Hepatocyte (in vitro differentiated cells): ENCODE data around the gene DOCK1. TPM values are rescaled to one million over a fixed set of nuclear protein-coding genes. Genes with fewer than 3 reads are reported as not detected.

Experiments used
- DNase-seq: peaks from one replicate; pipeline ENCODE4 v3.0.0-alpha.2; 2016; ENCODE audit warnings: low spot score
- H2AFZ ChIP-seq: fragments of 200-600 bp; sonication (generic); 2 replicates; pipeline ENCODE4 v1.6.0; 2016; ENCODE audit warnings: antibody characterized with exemption, mild to moderate bottlenecking
- H3K27ac ChIP-seq: fragments of 200-600 bp; sonication (generic); 2 replicates; pipeline ENCODE4 v1.5.1; 2016; ENCODE audit warnings: mild to moderate bottlenecking
- H3K27me3 ChIP-seq: fragments of 200-600 bp; sonication (generic); 2 replicates; pipeline ENCODE4 v1.6.1; 2016
- H3K36me3 ChIP-seq: fragments of 200-600 bp; sonication (generic); replicated peaks from 2 replicates; pipeline ENCODE4 v1.5.1; 2016; ENCODE audit warnings: low read depth; ENCODE audit not compliant: insufficient read depth
- H3K4me1 ChIP-seq: fragments of 200-600 bp; sonication (generic); 2 replicates; pipeline ENCODE4 v1.5.1; 2016; ENCODE audit warnings: mild to moderate bottlenecking, moderate library complexity; ENCODE audit not compliant: insufficient read depth
- H3K4me2 ChIP-seq: fragments of 200-600 bp; sonication (generic); 2 replicates; pipeline ENCODE4 v1.6.0; 2016
- H3K4me3 ChIP-seq: fragments of 200-600 bp; sonication (generic); 2 replicates; pipeline ENCODE4 v1.5.1; 2016; ENCODE audit warnings: mild to moderate bottlenecking
- H3K79me2 ChIP-seq: fragments of 200-600 bp; sonication (generic); 2 replicates; pipeline ENCODE4 v1.6.0; 2017; ENCODE audit warnings: mild to moderate bottlenecking
- H3K9me2 ChIP-seq: fragments of 200-600 bp; sonication (generic); replicated peaks from 2 replicates; pipeline ENCODE4 v1.6.0; 2017; ENCODE audit warnings: mild to moderate bottlenecking; ENCODE audit not compliant: insufficient read depth
- H3K9me3 ChIP-seq: fragments of 200-600 bp; sonication (generic); 2 replicates; pipeline ENCODE4 v1.5.1; 2016; ENCODE audit warnings: low read depth, mild to moderate bottlenecking
- H4K20me1 ChIP-seq: fragments of 200-600 bp; sonication (generic); 2 replicates; pipeline ENCODE4 v1.6.0; 2016; ENCODE audit warnings: mild to moderate bottlenecking; ENCODE audit not compliant: insufficient read depth, poor library complexity, severe bottlenecking
- CTCF ChIP-seq: fragments of 200-600 bp; sonication (generic); IDR thresholded peaks from 2 replicates; pipeline ENCODE4 v1.5.1; 2016; ENCODE audit warnings: antibody characterized with exemption, mild to moderate bottlenecking; ENCODE audit not compliant: poor library complexity
- EZH2 ChIP-seq: fragments of 200-600 bp; sonication (generic); IDR thresholded peaks from 2 replicates; pipeline ENCODE4 v1.6.1; 2016; ENCODE audit warnings: antibody characterized with exemption, mild to moderate bottlenecking, borderline replicate concordance
- EZH2phosphoT487 ChIP-seq: fragments of 200-600 bp; sonication (generic); IDR thresholded peaks from one replicate; pipeline ENCODE4 v1.6.1; 2018; ENCODE audit warnings: antibody characterized with exemption, mild to moderate bottlenecking, low read depth, moderate library complexity; ENCODE audit not compliant: unreplicated experiment, severe bottlenecking
- WGBS: methylation state at CpG from one replicate; pipeline ENCODE4 v1.1.6; 2016; ENCODE audit warnings: low lambda C conversion rate; ENCODE audit errors: missing lambda C conversion rate; 5-methylcytosine and 5-hydroxymethylcytosine counted together
- polyA plus RNA-seq: library from polyadenylated mRNA; unstranded; fragments of >200 nt; fragmentation: Nextera tagmentation; extraction: Ambion mirVana; gene quantifications from 2 replicates; pipeline ENCODE4 v1.2.1, GENCODE V29; 2016
- total RNA-seq: library from RNA; depleted of rRNA; stranded (reverse); fragments of >200 nt; gene quantifications from 2 replicates; pipeline ENCODE4 v1.2.3, GENCODE V29; 2014

Gene DOCK1
- total and polyA plus RNA-seq, 2 experiments from 2014 or later: 16.0 to 55.5 TPM

- H3K9me3 ChIP-seq: no peaks in the 10 kb centered on the region
- peaks cover 3% of the 10 kb centered on the region for H4K20me1 ChIP-seq
- H3K9me2 ChIP-seq: no peaks in the 10 kb centered on the region
- 56% methylated on average over 6 of the region's 6 CpGs for WGBS
- H3K4me1 ChIP-seq: no peaks in the 10 kb centered on the region
- H3K79me2 ChIP-seq: peaks cover 90% of the 10 kb centered on the region
- no peak overlapping the region for H2AFZ ChIP-seq
- no peak overlapping the region for H3K4me2 ChIP-seq
- H3K27ac ChIP-seq: no peak overlapping the region
- H3K27me3 ChIP-seq: no peaks in the 10 kb centered on the region
- H3K36me3 ChIP-seq: no peaks in the 10 kb centered on the region
- DNase-seq: no peak
- no peak overlapping the region for H3K4me3 ChIP-seq
- TF ChIP-seq EZH2phosphoT487: no peak
- TF ChIP-seq CTCF: no peak
- TF ChIP-seq EZH2: no peak
These were observed 35.6 kb downstream of the DOCK1 start for GRCh38 chr10:126940670-126941310.

GRCh38 chr10:126944191-126944590 is 39.0 kb downstream of the DOCK1 start:
- Histone ChIP-seq H2AFZ (no peak overlapping the region), H3K9me3 (no peaks in the 10 kb centered on the region), H3K4me1 (no peaks in the 10 kb centered on the region), H3K4me3 (no peak overlapping the region), H4K20me1 (peaks cover 3% of the 10 kb centered on the region), H3K9me2 (no peaks in the 10 kb centered on the region), H3K27me3 (no peaks in the 10 kb centered on the region), H3K4me2 (no peak overlapping the region), H3K36me3 (no peaks in the 10 kb centered on the region), H3K79me2 (peaks cover 84% of the 10 kb centered on the region), H3K27ac (no peak overlapping the region)
- TF ChIP-seq EZH2phosphoT487 (no peak), EZH2 (no peak)
- 87% methylated on average over 11 of the region's 11 CpGs for WGBS
- no peak for DNase-seq

- WGBS: 82% methylated on average over 15 of the region's 15 CpGs
- no peaks in the 10 kb centered on the region for H3K36me3 ChIP-seq
- H3K27me3 ChIP-seq: no peaks in the 10 kb centered on the region
- H4K20me1 ChIP-seq: peaks cover 3% of the 10 kb centered on the region
- no peak overlapping the region for H3K4me3 ChIP-seq
- no peak overlapping the region for H2AFZ ChIP-seq
- no peak overlapping the region for H3K27ac ChIP-seq
- no peaks in the 10 kb centered on the region for H3K4me1 ChIP-seq
- no peak for DNase-seq
- H3K9me3 ChIP-seq: no peaks in the 10 kb centered on the region
- no peak overlapping the region for H3K4me2 ChIP-seq
- peaks cover 84% of the 10 kb centered on the region for H3K79me2 ChIP-seq
- TF ChIP-seq EZH2 (no peak), EZH2phosphoT487 (no peak), CTCF (no peak)
- no peaks in the 10 kb centered on the region for H3K9me2 ChIP-seq
These were observed 40.3 kb downstream of the DOCK1 start for GRCh38 chr10:126945351-126946030.

- Histone ChIP-seq H3K4me2 (no peak overlapping the region), H2AFZ (no peak overlapping the region), H3K9me2 (no peaks in the 10 kb centered on the region), H3K27ac (no peak overlapping the region), H3K4me1 (no peaks in the 10 kb centered on the region), H3K27me3 (no peaks in the 10 kb centered on the region), H4K20me1 (peaks cover 3% of the 10 kb centered on the region), H3K9me3 (no peaks in the 10 kb centered on the region), H3K79me2 (peaks cover 89% of the 10 kb centered on the region), H3K36me3 (no peaks in the 10 kb centered on the region), H3K4me3 (no peak overlapping the region)
- no peak for TF ChIP-seq EZH2
- TF ChIP-seq CTCF: no peak
- no peak for TF ChIP-seq EZH2phosphoT487
- no peak for DNase-seq
- WGBS: over 99% methylated on average over 6 of the region's 6 CpGs
These were observed 41.5 kb downstream of the DOCK1 start for GRCh38 chr10:126946746-126947145.
